NB4 (cell line): Measurements from ENCODE around the gene KRT72.

Experiments used
- DNase-seq: peaks from one replicate; pipeline ENCODE4 v3.0.0; 2010; ENCODE audit warnings: low read depth
- H3K4me3 ChIP-seq: one replicate; pipeline ENCODE4 v1.5.1; 2011; ENCODE audit warnings: mild to moderate bottlenecking, low read depth, low read length, moderate library complexity
- MYC ChIP-seq: IDR thresholded peaks from 2 replicates; pipeline ENCODE4 v1.6.1; 2011; ENCODE audit warnings: low read depth, low read length
- POLR2A ChIP-seq: IDR thresholded peaks from 2 replicates; pipeline ENCODE4 v1.6.1; 2011; ENCODE audit warnings: mild to moderate bottlenecking; ENCODE audit not compliant: insufficient read length; ENCODE audit errors: extremely low read depth
- TF ChIP-seq, protein P1 (sequence below): IDR thresholded peaks from one replicate; pipeline ENCODE4 v1.5.1; 2012; ENCODE audit warnings: low read depth, low read length
- TF ChIP-seq, protein P2 (sequence below): IDR thresholded peaks from 2 replicates; pipeline ENCODE4 v1.6.1; 2011; ENCODE audit warnings: low read depth, low read length

KRT72 gene

DNA sequence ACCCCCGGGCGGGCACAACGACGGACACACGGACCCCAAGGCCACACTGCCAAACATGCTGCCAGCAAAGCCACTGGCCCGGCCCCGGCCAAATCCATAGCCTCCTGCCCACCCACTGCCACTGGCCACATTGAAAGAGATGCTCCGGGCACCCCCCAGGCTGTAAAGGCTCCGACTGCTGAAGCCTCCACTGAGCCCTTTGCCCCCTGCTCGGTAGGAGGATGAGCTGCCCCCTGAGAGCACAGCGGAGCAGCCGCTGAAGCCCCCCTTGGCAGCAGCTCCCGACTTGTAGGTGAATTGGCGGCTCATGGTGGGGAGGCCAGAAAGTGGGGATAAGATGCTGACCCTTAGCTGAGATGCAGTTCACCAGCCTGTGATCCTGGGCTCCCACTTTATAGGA lies 17.0 kb upstream of the KRT72 start, which contains the start of gene KRT73:
KRT73 (minus strand) TSS at position 344 of the 400 bp plus-strand sequence; CDS start at position 309, 35 bp downstream.
- H3K4me3 ChIP-seq = no peak within 1 kb of the TSS
- no peak for DNase-seq
- TF ChIP-seq, protein P1, sequence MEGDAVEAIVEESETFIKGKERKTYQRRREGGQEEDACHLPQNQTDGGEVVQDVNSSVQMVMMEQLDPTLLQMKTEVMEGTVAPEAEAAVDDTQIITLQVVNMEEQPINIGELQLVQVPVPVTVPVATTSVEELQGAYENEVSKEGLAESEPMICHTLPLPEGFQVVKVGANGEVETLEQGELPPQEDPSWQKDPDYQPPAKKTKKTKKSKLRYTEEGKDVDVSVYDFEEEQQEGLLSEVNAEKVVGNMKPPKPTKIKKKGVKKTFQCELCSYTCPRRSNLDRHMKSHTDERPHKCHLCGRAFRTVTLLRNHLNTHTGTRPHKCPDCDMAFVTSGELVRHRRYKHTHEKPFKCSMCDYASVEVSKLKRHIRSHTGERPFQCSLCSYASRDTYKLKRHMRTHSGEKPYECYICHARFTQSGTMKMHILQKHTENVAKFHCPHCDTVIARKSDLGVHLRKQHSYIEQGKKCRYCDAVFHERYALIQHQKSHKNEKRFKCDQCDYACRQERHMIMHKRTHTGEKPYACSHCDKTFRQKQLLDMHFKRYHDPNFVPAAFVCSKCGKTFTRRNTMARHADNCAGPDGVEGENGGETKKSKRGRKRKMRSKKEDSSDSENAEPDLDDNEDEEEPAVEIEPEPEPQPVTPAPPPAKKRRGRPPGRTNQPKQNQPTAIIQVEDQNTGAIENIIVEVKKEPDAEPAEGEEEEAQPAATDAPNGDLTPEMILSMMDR = no peak
- TF ChIP-seq, protein P2, sequence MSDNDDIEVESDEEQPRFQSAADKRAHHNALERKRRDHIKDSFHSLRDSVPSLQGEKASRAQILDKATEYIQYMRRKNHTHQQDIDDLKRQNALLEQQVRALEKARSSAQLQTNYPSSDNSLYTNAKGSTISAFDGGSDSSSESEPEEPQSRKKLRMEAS = no peak
- no peak for TF ChIP-seq MYC
- TF ChIP-seq POLR2A = no peak

DNA sequence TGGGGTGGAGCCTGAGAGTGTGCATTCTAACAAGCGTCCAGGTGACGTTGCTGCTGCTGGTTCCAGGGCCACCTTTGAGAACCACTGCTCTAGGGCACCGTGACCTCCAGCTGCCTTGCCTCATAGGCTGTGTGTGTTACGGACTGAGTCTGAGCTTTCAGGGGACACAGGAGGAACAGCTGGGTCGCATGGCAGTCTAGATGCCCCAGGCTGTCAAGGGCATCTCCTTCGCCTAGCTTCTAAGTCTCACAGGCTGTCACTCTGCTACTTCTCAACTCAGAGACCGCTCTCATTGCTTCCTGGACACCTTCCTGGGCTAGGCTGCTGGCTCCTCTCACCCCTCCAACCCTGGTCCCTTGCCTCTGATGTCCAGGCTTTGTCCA lies 16.1 kb upstream of the KRT72 start:
- no peak for TF ChIP-seq MYC
- TF ChIP-seq, protein P2 = no peak
- TF ChIP-seq, protein P1 = no peak
- no peak for TF ChIP-seq POLR2A
- H3K4me3 ChIP-seq = no peak overlapping the region
- no peak for DNase-seq

DNA sequence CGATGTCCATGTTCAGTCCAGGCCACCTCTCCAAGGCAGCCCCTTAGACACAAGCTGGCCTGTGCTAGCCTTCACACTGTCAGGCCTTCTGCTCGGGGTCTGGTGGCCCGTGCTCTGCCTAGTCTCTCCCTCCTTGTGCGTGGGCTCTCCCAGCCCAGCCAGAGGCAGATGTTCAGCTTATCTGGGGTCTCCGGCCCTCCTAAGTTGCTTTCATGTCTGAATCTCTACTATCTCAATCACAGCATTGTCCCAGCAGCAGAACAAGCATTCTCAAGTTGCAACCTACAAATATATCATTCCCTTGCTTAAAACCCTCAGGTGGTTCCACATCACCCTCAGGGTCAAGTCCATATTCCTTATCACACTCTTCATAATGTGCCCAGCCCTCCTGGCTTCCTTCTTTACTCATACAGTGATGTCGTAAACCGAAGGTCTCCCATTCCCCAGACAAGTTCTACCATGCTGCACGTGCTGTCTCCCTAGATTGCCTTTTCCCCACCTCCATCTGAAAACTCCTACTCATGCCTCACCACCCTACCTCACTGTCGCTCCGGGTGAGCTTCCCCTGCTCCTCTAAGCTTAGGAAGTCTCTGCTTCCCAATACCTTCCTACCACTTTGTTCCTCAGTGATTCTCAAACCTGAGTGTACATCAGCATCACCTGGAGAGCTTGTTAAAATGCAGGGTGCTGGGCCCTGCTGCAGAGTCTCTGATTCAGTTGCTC lies 15.6 kb upstream of the KRT72 start:
- H3K4me3 ChIP-seq = no peak overlapping the region
- no peak for DNase-seq
- TF ChIP-seq POLR2A (no peak), MYC (no peak)
- TF ChIP-seq, protein P1 = no peak
- TF ChIP-seq, protein P2 = no peak

DNA sequence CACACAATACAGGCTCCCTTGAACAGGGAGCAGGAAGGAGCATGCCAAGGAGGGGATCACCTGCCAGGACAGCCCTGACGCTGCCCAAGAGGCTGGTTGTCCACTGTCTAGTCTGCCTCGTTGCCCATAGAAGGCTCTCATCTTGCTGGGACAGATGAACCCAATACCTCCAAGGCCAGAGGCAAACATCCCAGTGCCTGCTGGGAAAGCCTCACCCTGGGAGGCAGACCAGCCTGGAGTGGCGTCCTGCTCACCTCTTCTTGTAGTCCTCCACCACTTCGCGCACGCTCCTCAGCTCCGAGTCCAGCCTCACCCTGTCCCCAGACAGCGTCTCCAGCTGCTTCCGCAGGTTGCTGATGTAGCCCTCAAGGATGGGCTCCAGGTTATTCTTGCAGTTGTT lies 14.6 kb upstream of the KRT72 start:
- H3K4me3 ChIP-seq = no peak overlapping the region
- DNase-seq = no peak
- no peak for TF ChIP-seq MYC
- TF ChIP-seq POLR2A = no peak
- TF ChIP-seq, protein P1 = no peak
- TF ChIP-seq, protein P2 = no peak

DNA sequence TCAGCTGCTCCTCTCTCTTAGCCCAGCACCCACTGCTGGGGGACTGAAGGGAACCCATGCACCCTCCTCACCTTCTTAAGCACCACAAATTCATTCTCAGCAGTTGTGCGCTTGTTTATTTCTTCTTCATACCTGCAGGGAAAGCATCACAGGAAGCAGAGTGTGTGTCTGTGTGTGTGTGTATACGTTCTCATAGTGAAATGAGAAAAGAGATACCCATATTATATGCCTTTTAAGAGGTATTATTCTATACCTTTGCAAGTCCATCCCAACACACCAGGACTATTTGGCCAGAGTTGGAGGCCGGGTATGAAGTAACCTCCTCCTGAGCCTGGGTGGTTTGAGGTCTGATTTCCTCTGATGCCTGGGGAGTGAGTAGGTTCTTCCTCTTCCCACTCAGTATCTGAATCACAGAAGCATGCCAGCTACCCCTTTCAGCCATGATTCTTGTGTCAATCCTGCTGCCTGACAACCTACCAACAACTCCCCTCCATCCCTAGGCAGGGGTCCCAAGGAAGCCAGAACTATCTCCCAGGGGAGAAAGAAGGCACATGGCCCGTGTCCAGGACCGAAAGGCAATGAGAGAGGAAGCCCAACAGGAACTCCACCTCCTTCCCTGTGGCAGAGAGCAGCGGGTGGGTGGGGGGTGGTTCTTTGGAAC lies 14.1 kb upstream of the KRT72 start:
- TF ChIP-seq, protein P2 = no peak
- TF ChIP-seq, protein P1 = no peak
- TF ChIP-seq POLR2A (no peak), MYC (no peak)
- peak; percentile 22 for DNase-seq
- H3K4me3 ChIP-seq = no peak overlapping the region
